GM11168 (cell line): ENCODE measurements around the gene VRTN.

Experiments used
- in situ Hi-C: fragments of 300-500 bp; cut with MboI; formaldehyde crosslinking; loops from one replicate; pipeline ENCODE4 v1.12.0; 2022; ENCODE audit warnings: low sequenced_read_pairs; ENCODE audit not compliant: unreplicated experiment

VRTN gene

DNA sequence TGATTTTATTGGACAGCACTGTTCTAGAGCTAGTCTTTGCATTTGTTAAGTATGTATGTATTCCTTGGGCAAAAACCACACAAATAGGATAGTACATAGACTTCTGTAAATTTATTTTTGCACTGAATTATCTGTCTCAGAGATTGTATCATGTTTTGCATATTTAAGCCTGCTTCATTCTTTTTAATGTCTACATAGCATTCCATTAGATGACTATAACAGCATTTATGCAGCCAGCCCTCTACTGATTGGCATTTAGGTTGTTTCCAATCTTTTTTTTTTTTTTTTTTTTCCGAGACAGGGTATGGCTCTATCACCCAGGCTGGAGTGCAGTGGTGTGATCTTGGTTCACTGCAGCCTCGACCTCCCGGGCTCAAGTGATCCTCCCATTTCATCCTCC is 43.2 kb downstream of the VRTN start:
- in situ Hi-C loops, result no loop called here

DNA sequence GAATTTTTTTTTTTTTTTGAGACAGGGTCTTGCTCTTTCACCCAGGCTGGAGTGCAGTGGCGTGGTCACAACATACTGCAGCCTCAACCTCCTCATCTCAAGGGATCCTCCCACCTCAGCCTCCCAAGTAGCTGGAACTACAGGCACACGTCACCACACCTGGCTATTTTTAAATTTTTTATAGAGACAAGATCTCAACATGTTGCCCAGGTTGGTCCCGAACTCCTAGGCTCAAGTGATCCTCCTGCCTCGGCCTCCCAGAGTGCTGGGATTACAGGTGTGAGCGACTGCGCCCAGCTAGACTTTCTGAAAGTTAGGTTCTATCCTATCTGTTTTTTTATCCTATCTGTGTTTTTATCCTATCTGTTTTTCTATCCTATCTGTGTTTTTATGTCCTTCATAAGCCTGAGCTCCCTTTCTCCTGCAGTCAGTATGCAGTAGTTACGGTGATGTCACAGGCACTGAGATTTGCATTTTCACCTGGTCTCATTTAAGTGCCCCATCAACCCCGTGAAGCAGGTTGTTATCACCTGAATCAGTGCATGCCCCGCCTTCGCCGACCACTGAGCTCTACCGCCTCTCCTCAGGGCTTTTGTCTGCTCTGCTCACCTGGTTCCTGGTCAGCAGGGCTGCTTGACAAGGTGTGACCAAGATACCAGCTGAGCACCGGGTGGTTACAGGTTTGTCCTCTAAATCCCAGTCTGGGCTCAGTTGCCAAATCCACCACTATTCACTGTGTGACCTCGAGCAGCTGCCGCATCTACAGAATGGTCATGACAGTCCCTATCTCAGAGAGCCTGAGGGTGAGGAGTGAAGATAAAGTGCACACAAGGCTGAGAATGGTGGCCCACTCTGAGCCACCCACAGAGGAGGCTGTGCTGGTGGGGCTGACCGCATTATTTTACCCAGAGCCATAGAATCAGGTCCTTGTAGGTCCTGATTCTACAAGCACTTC is 44.6 kb downstream of the VRTN start:
- in situ Hi-C loops, result no loop called here

GRCh38 chr14:74394549-74394948 is 46.3 kb downstream of the VRTN start:
- in situ Hi-C loops, result no loop called here

GRCh38 chr14:74395094-74395493 is 46.8 kb downstream of the VRTN start:
- in situ Hi-C loops, result no loop called here

DNA sequence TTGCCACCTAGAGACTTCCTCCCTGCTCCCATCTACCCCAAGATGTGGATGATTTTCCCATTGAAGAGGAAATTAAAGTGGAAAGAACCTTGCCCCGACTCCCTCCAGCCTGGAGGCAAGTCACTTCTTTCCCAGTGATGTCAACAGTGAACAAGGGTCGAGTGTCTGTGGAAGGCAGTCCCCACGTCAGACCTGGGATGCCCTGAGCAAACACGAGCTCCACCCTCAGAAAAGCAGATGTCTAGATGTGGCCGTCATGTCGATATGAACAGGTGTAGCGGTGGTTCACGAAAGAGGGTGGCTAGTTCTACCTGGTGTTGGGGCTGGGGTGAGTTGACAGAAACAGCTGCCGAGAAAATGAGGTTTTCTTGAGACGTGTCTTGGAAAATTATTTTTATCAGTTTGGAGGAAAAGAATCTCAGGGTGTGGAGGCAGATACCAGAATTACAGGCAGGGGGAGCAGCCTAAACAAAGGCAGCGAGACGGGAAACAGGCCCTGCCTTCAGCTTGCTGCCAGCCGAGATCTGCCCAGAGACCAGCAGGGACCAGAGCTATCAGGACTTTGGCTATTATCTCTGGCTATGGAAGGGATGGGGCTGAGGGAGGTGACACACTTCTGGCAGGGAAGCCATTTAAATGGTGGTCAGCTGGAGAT is 51.9 kb downstream of the VRTN start:
- in situ Hi-C loops, result loop anchor here (5.0 kb wide), 1 partner anchor 52 kb away; no protein-coding TSS in a partner anchor

DNA sequence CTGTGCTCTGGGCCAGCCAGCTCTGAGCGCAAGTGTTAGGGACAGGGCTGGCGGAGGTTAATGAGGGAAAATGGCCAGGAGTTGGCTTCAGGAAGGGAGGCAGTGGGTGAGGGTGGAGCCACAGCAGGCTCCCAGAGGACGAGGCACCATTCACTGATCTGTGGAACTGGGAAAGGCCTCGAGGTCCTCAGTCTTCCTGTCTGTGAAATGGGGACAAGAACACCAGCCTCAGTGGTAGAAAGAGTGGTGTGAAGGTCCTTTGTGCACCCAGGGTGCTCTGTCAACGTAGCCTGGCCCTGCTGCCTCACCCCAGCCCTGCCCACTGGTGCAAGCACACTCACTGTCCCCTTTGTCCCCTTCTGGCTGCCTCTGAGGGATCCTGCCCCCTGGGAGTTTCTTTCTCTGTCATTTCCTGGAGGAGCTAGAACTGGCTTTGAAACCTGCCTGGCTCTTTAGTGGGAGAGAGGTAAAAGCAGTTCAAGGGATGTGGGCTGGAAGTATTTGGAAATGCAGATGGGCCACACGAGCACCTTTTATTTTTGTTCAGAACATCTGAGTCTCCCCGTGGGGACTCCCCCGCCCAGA is 52.7 kb downstream of the VRTN start:
- in situ Hi-C loops, result loop anchor here (5.0 kb wide), 1 partner anchor 51 kb away; no protein-coding TSS in a partner anchor

DNA sequence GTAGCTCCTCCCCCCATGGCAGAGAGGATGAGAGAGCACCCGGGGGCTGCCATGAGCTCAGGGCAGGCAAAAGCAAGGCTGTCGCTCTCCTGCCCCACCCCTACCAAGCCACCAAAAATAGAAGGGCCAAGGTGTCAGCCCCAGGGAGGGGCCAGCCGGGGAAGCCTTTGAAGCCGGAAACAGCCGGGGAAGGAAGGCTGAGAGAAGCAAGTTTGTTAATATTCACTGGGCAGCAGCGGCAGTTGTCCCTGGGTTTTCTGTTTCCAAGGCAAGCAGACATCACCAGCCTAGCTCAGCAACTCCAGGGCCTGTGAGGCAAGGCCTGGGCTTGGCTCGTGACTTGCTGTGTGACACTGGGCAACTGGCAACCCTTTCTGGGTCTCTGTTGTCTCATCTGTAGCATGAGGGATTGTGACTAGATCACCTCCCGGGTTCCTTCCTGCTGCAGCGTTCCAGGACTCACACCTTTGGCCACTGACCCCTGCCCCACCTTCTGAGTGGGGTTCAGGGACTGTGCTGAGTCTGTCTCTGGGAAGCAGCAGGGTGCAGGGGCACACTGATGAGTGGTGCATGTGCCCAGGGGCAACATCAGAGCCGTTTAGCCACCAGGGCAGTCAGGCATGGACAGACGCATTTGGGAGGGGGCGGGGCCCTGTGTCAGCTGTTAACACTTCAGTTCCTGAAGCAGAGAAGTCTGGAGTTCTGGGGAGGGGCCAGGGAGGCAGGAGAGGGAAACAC is 53.4 kb downstream of the VRTN start:
- in situ Hi-C loops, result loop anchor here (5.0 kb wide), 1 partner anchor 51 kb away; no protein-coding TSS in a partner anchor

DNA sequence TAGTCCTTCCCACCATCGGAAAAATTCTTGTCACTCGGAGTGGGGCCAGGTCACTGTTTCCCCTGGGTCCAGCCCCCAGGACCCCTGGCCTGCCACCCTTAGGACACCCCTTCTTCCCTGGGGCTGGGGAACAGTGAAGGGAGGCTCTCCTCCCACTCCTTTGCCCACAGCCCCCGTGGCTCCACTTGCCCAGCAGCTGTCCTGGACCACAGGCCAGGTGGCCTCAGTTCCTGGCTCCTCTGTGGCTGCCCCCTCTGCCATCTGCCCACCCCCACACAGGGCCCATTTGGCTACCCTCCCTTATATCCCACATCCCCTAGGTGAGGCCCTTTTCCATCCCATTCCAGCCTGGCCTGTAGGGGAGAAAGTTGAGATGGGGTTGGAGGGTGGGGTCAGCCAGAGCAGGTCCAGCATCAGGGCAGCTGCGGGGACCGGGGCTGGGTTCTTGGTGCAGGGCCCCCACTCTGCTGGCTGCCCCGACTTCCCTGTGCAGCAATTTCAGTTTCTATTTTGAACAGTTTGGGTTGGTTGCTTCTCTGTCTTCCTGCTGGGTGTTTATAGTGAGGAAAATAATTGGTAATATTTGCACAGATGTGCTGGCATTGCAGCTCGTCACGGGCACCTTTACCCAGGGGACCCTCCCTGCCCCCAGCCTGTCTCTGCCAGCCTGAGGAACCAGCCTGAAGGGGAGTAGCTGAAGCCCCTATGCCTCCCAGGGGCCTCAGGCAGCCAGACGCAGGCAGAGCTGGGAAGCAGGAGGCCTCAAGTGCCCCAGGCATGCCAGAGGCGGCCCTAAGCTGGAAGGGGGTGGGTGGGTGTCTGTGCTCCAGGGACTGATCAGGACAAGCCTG is 54.4 kb downstream of the VRTN start:
- in situ Hi-C loops, result loop anchor here (5.0 kb wide), 1 partner anchor 50 kb away; no protein-coding TSS in a partner anchor

- in situ Hi-C loops, result loop anchor here (5.0 kb wide), 1 partner anchor 48 kb away; no protein-coding TSS in a partner anchor
These were observed 55.5 kb downstream of the VRTN start for GRCh38 chr14:74403619-74404417.

DNA sequence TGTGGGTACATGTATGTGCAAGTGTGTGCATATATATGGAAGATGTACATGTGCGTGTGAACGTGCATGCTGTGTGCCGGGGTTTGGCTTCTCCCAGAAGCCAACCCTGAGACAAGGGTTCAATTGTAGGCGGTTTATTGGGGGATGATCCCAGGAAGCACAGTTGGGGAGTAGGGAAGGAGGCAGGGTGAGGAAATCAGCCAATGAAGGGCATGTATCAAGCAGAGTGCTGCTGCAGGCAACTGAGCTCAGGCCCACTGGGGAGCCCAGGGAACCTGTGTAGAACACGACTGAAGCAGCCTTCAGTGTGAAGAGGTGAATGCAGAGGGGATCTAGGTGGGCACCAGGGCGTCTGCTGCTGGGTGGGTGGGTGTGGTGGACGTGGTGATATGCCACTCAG is 56.2 kb downstream of the VRTN start:
- in situ Hi-C loops, result loop anchor here (5.0 kb wide), 1 partner anchor 48 kb away; no protein-coding TSS in a partner anchor

- in situ Hi-C loops, result no loop called here
These were observed 57.4 kb downstream of the VRTN start for GRCh38 chr14:74405663-74406062.

GRCh38 chr14:74407021-74407800 is 58.9 kb downstream of the VRTN start:
- in situ Hi-C loops, result no loop called here

DNA sequence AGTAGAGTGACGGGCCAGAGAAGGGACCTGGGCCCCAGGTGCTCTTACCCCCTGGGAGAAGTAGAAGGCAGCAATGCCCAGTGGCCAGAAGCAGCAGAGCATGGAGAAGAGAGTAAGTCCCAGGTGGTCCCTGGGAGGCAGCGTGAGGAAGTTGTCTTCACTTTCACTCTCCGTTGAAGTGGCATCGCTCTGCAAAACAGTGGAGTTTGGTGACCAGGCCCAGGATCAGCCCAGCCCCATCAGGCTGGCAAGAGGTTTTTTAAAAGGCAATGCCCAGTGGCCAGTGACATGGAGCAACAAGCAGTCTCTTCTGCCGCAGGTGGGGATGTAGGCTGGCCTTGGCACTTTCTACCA is 59.5 kb downstream of the VRTN start:
- in situ Hi-C loops, result no loop called here

GRCh38 chr14:74408870-74409269 is 60.6 kb downstream of the VRTN start:
- in situ Hi-C loops, result no loop called here

- in situ Hi-C loops, result no loop called here
These were observed 61.2 kb downstream of the VRTN start for GRCh38 chr14:74409441-74409840.
